Activated CD4-positive, alpha-beta T cell treated with anti-CD3 and anti-CD28 coated beads, Interleukin-2, Interleukin-6, amounts not matched to agents 100 ng/mL and 50 ng/mL, durations not matched to agents 16 hours and 8 hours (primary cell): ENCODE measurements around the gene CCT7.

Experiments used
- DNase-seq: peaks from one replicate; pipeline ENCODE4 v3.0.0-alpha.2; 2020

The CCT7 gene

GRCh38 chr2:73227086-73227485 lies 7.0 kb upstream of the CCT7 start:
- no peak for DNase-seq

- DNase-seq: no peak
Observed at GRCh38 chr2:73228631-73229030, 5.5 kb upstream of the CCT7 start.

GRCh38 chr2:73232403-73233153 lies 1.5 kb upstream of the CCT7 start:
- DNase-seq: peak; percentile 44

GRCh38 chr2:73233154-73233931 lies 765 bp upstream of the CCT7 start, which contains the start of gene PRADC1:
PRADC1 (minus strand) TSS chr2:73233239; CDS start chr2:73233160, 79 bp downstream.
- DNase-seq: peak; percentile 98

- DNase-seq: no peak
Observed at GRCh38 chr2:73235315-73236028, 1.4 kb downstream of the CCT7 start.

GRCh38 chr2:73237168-73237567 lies 3.1 kb downstream of the CCT7 start:
- no peak for DNase-seq

GRCh38 chr2:73238149-73238548 lies 4.0 kb downstream of the CCT7 start:
- no peak for DNase-seq

GRCh38 chr2:73238976-73239375 lies 4.9 kb downstream of the CCT7 start:
- DNase-seq: no peak

GRCh38 chr2:73239776-73240175 lies 5.7 kb downstream of the CCT7 start:
- no peak for DNase-seq

GRCh38 chr2:73243884-73244570 lies 9.9 kb downstream of the CCT7 start:
- no peak for DNase-seq

- DNase-seq: peak; percentile 48
Observed at GRCh38 chr2:73244580-73244979, 10.5 kb downstream of the CCT7 start.

GRCh38 chr2:73246850-73247249 lies 12.7 kb downstream of the CCT7 start:
- DNase-seq: no peak

- DNase-seq: no peak
Observed at GRCh38 chr2:73249636-73250035, 15.5 kb downstream of the CCT7 start.

- no peak for DNase-seq
Observed at GRCh38 chr2:73250872-73251846, 17.1 kb downstream of the CCT7 start.

- DNase-seq: no peak
Observed at GRCh38 chr2:73252238-73253027, 18.3 kb downstream of the CCT7 start.

- DNase-seq: no peak
Observed at GRCh38 chr2:73253400-73253799, 19.3 kb downstream of the CCT7 start.

- DNase-seq: no peak
Observed at GRCh38 chr2:73253901-73254300, 19.8 kb downstream of the CCT7 start.

- DNase-seq: no peak
Observed at GRCh38 chr2:73254343-73255006, 20.4 kb downstream of the CCT7 start.

- no peak for DNase-seq
Observed at GRCh38 chr2:73255007-73255644, 21.0 kb downstream of the CCT7 start.
